WTC11 (cell line): ENCODE results near the gene NHS.

ENCODE experiments used
- NFYB ChIP-seq: sonication (generic); formaldehyde crosslinking; conservative IDR thresholded peaks from 2 replicates; pipeline ENCODE4 v1.8.0; 2022; ENCODE audit warnings: low read depth, missing genetic modification reagents
- NR2C2 ChIP-seq: sonication (generic); formaldehyde crosslinking; IDR thresholded peaks from 2 replicates; pipeline ENCODE4 v1.8.0; 2022; ENCODE audit warnings: mild to moderate bottlenecking, missing genetic modification reagents
- TF ChIP-seq, protein P1 (sequence below): fragments of 200-600 bp; IDR thresholded peaks from 2 replicates; pipeline ENCODE4 v1.8.0; 2022; ENCODE audit warnings: antibody characterized with exemption
- TF ChIP-seq, protein P2 (sequence below): sonication (generic); formaldehyde crosslinking; IDR thresholded peaks from 2 replicates; pipeline ENCODE4 v1.8.0; 2023; ENCODE audit warnings: mild to moderate bottlenecking, missing genetic modification reagents
- TF ChIP-seq, protein P3 (sequence below): sonication (generic); formaldehyde crosslinking; IDR thresholded peaks from 2 replicates; pipeline ENCODE4 v1.8.0; 2022; ENCODE audit warnings: mild to moderate bottlenecking, missing genetic modification reagents
- TF ChIP-seq, protein P4 (sequence below): sonication (generic); formaldehyde crosslinking; IDR thresholded peaks from 2 replicates; pipeline ENCODE4 v1.8.0; 2022; ENCODE audit warnings: mild to moderate bottlenecking, missing genetic modification reagents
- TF ChIP-seq, protein P5 (sequence below): sonication (generic); formaldehyde crosslinking; IDR thresholded peaks from 2 replicates; pipeline ENCODE4 v1.8.1; 2022; ENCODE audit warnings: mild to moderate bottlenecking, missing genetic modification reagents, moderate library complexity, borderline replicate concordance

DNA sequence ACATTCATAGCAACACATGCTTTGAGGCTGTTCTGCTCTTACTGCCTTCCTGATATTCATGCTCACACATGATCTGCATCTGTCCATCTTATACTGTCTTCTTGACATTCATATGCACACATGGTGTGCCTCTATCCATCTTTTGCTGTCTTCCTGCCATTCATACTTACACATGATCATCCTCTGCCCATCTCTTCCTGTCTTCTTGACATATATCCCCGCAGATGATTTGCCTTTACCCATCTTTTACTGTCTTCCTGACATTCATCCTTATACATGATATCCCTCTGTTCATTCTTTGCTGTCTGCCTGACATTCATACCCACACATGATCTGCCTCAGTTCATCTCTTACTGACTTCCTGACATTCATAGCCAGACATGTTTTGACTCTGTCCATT is 399.1 kb downstream of the NHS start:
- no peak for TF ChIP-seq NFYB (CRISPR knock-in tag)
- TF ChIP-seq, protein P1, sequence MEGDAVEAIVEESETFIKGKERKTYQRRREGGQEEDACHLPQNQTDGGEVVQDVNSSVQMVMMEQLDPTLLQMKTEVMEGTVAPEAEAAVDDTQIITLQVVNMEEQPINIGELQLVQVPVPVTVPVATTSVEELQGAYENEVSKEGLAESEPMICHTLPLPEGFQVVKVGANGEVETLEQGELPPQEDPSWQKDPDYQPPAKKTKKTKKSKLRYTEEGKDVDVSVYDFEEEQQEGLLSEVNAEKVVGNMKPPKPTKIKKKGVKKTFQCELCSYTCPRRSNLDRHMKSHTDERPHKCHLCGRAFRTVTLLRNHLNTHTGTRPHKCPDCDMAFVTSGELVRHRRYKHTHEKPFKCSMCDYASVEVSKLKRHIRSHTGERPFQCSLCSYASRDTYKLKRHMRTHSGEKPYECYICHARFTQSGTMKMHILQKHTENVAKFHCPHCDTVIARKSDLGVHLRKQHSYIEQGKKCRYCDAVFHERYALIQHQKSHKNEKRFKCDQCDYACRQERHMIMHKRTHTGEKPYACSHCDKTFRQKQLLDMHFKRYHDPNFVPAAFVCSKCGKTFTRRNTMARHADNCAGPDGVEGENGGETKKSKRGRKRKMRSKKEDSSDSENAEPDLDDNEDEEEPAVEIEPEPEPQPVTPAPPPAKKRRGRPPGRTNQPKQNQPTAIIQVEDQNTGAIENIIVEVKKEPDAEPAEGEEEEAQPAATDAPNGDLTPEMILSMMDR = no peak
- TF ChIP-seq, protein P2, sequence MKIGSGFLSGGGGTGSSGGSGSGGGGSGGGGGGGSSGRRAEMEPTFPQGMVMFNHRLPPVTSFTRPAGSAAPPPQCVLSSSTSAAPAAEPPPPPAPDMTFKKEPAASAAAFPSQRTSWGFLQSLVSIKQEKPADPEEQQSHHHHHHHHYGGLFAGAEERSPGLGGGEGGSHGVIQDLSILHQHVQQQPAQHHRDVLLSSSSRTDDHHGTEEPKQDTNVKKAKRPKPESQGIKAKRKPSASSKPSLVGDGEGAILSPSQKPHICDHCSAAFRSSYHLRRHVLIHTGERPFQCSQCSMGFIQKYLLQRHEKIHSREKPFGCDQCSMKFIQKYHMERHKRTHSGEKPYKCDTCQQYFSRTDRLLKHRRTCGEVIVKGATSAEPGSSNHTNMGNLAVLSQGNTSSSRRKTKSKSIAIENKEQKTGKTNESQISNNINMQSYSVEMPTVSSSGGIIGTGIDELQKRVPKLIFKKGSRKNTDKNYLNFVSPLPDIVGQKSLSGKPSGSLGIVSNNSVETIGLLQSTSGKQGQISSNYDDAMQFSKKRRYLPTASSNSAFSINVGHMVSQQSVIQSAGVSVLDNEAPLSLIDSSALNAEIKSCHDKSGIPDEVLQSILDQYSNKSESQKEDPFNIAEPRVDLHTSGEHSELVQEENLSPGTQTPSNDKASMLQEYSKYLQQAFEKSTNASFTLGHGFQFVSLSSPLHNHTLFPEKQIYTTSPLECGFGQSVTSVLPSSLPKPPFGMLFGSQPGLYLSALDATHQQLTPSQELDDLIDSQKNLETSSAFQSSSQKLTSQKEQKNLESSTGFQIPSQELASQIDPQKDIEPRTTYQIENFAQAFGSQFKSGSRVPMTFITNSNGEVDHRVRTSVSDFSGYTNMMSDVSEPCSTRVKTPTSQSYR (CRISPR knock-in tag) = no peak
- TF ChIP-seq, protein P3, sequence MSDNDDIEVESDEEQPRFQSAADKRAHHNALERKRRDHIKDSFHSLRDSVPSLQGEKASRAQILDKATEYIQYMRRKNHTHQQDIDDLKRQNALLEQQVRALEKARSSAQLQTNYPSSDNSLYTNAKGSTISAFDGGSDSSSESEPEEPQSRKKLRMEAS = no peak
- TF ChIP-seq, protein P4, sequence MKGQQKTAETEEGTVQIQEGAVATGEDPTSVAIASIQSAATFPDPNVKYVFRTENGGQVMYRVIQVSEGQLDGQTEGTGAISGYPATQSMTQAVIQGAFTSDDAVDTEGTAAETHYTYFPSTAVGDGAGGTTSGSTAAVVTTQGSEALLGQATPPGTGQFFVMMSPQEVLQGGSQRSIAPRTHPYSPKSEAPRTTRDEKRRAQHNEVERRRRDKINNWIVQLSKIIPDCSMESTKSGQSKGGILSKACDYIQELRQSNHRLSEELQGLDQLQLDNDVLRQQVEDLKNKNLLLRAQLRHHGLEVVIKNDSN (CRISPR knock-in tag) = no peak
- TF ChIP-seq NR2C2 (CRISPR knock-in tag) = no peak
- TF ChIP-seq, protein P5, sequence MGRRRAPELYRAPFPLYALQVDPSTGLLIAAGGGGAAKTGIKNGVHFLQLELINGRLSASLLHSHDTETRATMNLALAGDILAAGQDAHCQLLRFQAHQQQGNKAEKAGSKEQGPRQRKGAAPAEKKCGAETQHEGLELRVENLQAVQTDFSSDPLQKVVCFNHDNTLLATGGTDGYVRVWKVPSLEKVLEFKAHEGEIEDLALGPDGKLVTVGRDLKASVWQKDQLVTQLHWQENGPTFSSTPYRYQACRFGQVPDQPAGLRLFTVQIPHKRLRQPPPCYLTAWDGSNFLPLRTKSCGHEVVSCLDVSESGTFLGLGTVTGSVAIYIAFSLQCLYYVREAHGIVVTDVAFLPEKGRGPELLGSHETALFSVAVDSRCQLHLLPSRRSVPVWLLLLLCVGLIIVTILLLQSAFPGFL (CRISPR knock-in tag) = no peak
